ENCODE measurements around the gene PPP1R37. TPM values are rescaled to one million over a fixed set of nuclear protein-coding genes. Genes with fewer than 3 reads are reported as not detected.

Gene PPP1R37
- total and polyA plus RNA-seq, 2 donors (not counting 1 experiment from before 2014, with no cell fraction given) = 20.7 to 28.1 TPM

GRCh38 chr19:45094137-45094536, 1.2 kb downstream of the PPP1R37 start:
- intact Hi-C loops (cut with micrococcal nuclease) = loop anchor here (5.0 kb wide), 2 partner anchors 33 to 57 kb away; partner anchors contain the start of gene CLASRP
- Histone ChIP-seq H3K27ac (ENCODE audit: low read length in 2 of 2) (peak overlapping the region in 1 of 2 donors; percentile 98), H3K9ac (ENCODE audit: low read length) (peak overlapping the region; percentile 86), H3K9me3 (ENCODE audit: control extremely low read depth in 1 of 3, control insufficient read depth in 2 of 3, insufficient read depth in 1 of 3, low read length in 2 of 3) (peaks cover 0 to 8% (median 0%) of the 10 kb centered on the region in 3 donors), H3K79me2 (ENCODE audit: control insufficient read depth, insufficient read depth, low read length) (peaks cover 85% of the 10 kb centered on the region), H3K27me3 (replicated peaks in 1 of 4; ENCODE audit: control extremely low read depth in 1 of 4, control insufficient read depth in 3 of 4, insufficient read depth in 4 of 4, low read length in 3 of 4) (no peaks in the 10 kb centered on the region), H3K4me3 (ENCODE audit: control extremely low read depth in 1 of 5, extremely low read depth in 1 of 5, insufficient read depth in 1 of 5, low read depth in 2 of 5, low read length in 4 of 5) (peak overlapping the region; percentile 75 to 93 (median 82)), H3K36me3 (replicated peaks in 1 of 2; ENCODE audit: control extremely low read depth in 1 of 2, control insufficient read depth in 1 of 2, extremely low read depth in 1 of 2, insufficient read depth in 2 of 2, low read length in 1 of 2) (peaks cover 0 to 13% of the 10 kb centered on the region in 2 experiments), H2AFZ (ENCODE audit: insufficient read depth, low read depth, low read length, poor library complexity, severe bottlenecking) (peak overlapping the region; percentile 93), H3K4me2 (replicated peaks; ENCODE audit: low read depth, low read length, poor library complexity, severe bottlenecking) (peak overlapping the region; percentile 88), H3K4me1 (ENCODE audit: control insufficient read depth in 2 of 2, insufficient read depth in 2 of 2, low read length in 2 of 2) (peaks cover 22 to 39% of the 10 kb centered on the region in 2 donors), H4K20me1 (ENCODE audit: control insufficient read depth, insufficient read depth, low read length, poor library complexity, severe bottlenecking) (peaks cover 64% of the 10 kb centered on the region)
- peaks cover 68% of the 10 kb centered on the region for H3K4me1 Mint-ChIP-seq
- CTCF ChIA-PET = interaction anchor here (1.5 kb wide), 1 partner anchor 15 kb away, joined by 5 read pairs; the partner anchor contains the start of gene GEMIN7
- H3K27ac Mint-ChIP-seq = peak overlapping the region; percentile 99
- ATAC-seq (ENCODE audit: low read depth) = no peak
- no peak for DNase-seq
- 90% methylated on average over 2 of the region's 9 CpGs for WGBS (ENCODE audit: insufficient coverage)
- POLR2A ChIA-PET = no interaction called here
- TF ChIP-seq EZH2 (IDR thresholded peaks at IDR 0.05; ENCODE audit: borderline replicate concordance, insufficient read depth, low read depth, low read length, poor library complexity, severe bottlenecking) (no peak), CTCF (IDR thresholded peaks at IDR 0.05) (no peak)
- no peaks in the 10 kb centered on the region for H3K27me3 Mint-ChIP-seq
- H3K9me3 Mint-ChIP-seq (ENCODE audit: insufficient read depth) = peaks cover 3% of the 10 kb centered on the region
- H3K4me3 Mint-ChIP-seq = peak overlapping the region; percentile 95

- peaks cover 70% of the 10 kb centered on the region for H3K4me1 Mint-ChIP-seq
- no peaks in the 10 kb centered on the region for H3K27me3 Mint-ChIP-seq
- H4K20me1 ChIP-seq (ENCODE audit: control insufficient read depth, insufficient read depth, low read length, poor library complexity, severe bottlenecking) = peaks cover 70% of the 10 kb centered on the region
- WGBS (ENCODE audit: insufficient coverage) = 93% methylated on average over 5 of the region's 5 CpGs
- no peak for TF ChIP-seq CTCF (IDR thresholded peaks at IDR 0.05)
- no peak for TF ChIP-seq EZH2 (IDR thresholded peaks at IDR 0.05; ENCODE audit: borderline replicate concordance, insufficient read depth, low read depth, low read length, poor library complexity, severe bottlenecking)
- ATAC-seq (ENCODE audit: low read depth) (no peak), DNase-seq (no peak)
- no peaks in the 10 kb centered on the region for H3K27me3 ChIP-seq (replicated peaks in 1 of 4; ENCODE audit: control extremely low read depth in 1 of 4, control insufficient read depth in 3 of 4, insufficient read depth in 4 of 4, low read length in 3 of 4)
- peaks cover 3% of the 10 kb centered on the region for H3K9me3 Mint-ChIP-seq (ENCODE audit: insufficient read depth)
- H3K4me2 ChIP-seq (replicated peaks; ENCODE audit: low read depth, low read length, poor library complexity, severe bottlenecking) = peak overlapping the region; percentile 33
- POLR2A ChIA-PET = no interaction called here
- peaks cover 22 to 39% of the 10 kb centered on the region in 2 donors for H3K4me1 ChIP-seq (ENCODE audit: control insufficient read depth in 2 of 2, insufficient read depth in 2 of 2, low read length in 2 of 2)
- no peak overlapping the region for H2AFZ ChIP-seq (ENCODE audit: insufficient read depth, low read depth, low read length, poor library complexity, severe bottlenecking)
- peaks cover 90% of the 10 kb centered on the region for H3K79me2 ChIP-seq (ENCODE audit: control insufficient read depth, insufficient read depth, low read length)
- CTCF ChIA-PET = interaction anchor here (0.7 to 1.5 kb wide), 2 partner anchors 16 to 1135 kb away, joined by 3 to 5 read pairs; partner anchors contain the start of gene GEMIN7
- peak overlapping the region; percentile 95 for H3K4me3 Mint-ChIP-seq
- peak overlapping the region; percentile 37 for H3K27ac Mint-ChIP-seq
- peaks cover 0 to 12% of the 10 kb centered on the region in 2 experiments for H3K36me3 ChIP-seq (replicated peaks in 1 of 2; ENCODE audit: control extremely low read depth in 1 of 2, control insufficient read depth in 1 of 2, extremely low read depth in 1 of 2, insufficient read depth in 2 of 2, low read length in 1 of 2)
- peaks cover 0 to 8% (median 0%) of the 10 kb centered on the region in 3 donors for H3K9me3 ChIP-seq (ENCODE audit: control extremely low read depth in 1 of 3, control insufficient read depth in 2 of 3, insufficient read depth in 1 of 3, low read length in 2 of 3)
- H3K4me3 ChIP-seq (ENCODE audit: control extremely low read depth in 1 of 5, extremely low read depth in 1 of 5, insufficient read depth in 1 of 5, low read depth in 2 of 5, low read length in 4 of 5) = no peak overlapping the region
- intact Hi-C loops (cut with micrococcal nuclease) = loop anchor here (5.0 kb wide), 2 partner anchors 33 to 57 kb away; partner anchors contain the start of gene CLASRP
- no peak overlapping the region for H3K27ac ChIP-seq (ENCODE audit: low read length in 2 of 2)
- H3K9ac ChIP-seq (ENCODE audit: low read length) = no peak overlapping the region
These were observed 1.7 kb downstream of the PPP1R37 start for GRCh38 chr19:45094707-45095106.
